ENCODE results near the gene DAGLA.

DNA sequence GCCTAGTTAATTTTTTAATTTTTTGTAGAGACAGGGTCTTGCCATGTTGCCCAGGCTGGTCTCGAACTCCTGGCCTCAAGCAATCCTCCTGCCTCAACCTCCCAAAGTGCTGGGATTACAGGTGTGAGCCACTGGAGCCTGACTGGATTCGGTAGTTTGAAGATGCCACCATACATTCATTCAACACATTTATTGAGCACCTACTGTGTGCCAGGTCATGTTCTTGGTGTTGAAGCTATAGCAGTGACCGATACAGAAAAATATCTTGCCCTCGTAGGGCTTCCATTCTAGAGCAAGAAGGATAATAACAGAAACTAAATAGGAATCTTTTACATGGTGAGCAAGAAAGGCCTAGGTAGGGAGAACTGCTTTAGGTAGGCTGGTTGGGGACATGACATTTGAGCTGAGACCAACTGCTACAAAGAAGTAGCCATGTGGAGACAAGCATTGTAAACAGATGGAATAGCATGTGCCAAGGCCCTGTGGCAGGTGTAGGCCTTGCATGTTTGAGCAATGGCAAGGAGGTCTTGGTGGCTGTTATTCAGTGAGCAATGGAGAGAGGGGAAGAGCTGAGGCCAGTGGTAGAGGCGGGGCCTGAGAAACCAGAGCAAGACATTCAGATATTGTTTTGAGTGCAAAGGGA is 70.6 kb downstream of the DAGLA start:
- TF ChIP-seq YY1 (IDR thresholded peaks at IDR 0.05; ENCODE audit: insufficient read depth, insufficient read length) (no peak), ZNF274 (IDR thresholded peaks at IDR 0.05; ENCODE audit: low read depth, low read length) (no peak), SUZ12 (IDR thresholded peaks at IDR 0.05; ENCODE audit: extremely low read depth, insufficient read depth, insufficient read length) (no peak)

Data from NT2/D1 (cell line).